ENCODE results near the gene PCDHB10. TPM values are rescaled to one million over a fixed set of nuclear protein-coding genes. Genes with fewer than 3 reads are reported as not detected.
"Not testable (repeated sequence)": the region's sequence is repeated elsewhere in the genome, so short reads cannot be mapped to it uniquely, and the experiment has no call there.

PCDHB10 gene
- polyA plus RNA-seq, 3 donors: 5.6 to 9.2 (median 7.9) TPM

DNA sequence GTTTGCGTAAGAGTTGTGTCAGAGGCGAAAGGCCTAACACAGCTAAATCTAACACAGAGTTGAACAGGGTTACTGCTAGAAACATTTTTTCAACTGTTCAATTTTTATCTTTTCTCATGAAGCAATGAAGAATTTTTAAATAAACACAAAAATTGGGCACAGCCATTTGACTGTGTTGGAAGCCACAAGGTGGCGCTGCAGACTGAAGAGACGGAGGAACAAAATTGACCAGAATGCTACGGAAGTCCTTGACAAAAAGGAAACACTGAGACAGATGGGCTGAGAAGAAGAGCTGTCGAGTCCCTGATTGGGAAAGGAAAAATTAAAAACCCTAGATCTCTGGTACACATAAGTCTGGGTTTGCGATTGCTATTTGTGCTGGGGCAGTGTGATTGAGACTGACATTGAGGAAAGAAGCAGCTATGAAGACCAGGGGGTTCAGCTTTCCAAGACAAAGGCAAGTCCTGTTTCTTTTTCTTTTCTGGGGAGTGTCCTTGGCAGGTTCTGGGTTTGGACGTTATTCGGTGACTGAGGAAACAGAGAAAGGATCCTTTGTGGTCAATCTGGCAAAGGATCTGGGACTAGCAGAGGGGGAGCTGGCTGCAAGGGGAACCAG lies 5.1 kb upstream of the PCDHB10 start, which contains the start of gene PCDHB9:
Gene PCDHB9, plus strand, starts transcription at position 265 of the 616 bp plus-strand sequence. Its CDS starts 158 bp downstream, at position 423.
- DNase-seq (ENCODE audit: low read depth in 3 of 3, low spot score in 2 of 3): no peak

DNA sequence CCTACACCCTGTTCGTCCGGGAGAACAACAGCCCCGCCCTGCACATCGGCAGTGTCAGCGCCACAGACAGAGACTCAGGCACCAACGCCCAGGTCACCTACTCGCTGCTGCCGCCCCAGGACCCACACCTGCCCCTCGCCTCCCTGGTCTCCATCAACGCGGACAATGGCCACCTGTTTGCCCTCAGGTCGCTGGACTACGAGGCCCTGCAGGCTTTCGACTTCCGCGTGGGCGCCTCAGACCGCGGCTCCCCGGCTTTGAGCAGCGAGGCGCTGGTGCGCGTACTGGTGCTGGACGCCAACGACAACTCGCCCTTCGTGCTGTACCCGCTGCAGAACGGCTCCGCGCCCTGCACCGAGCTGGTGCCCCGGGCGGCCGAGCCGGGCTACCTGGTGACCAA lies 3.5 kb upstream of the PCDHB10 start:
- DNase-seq (ENCODE audit: low read depth in 3 of 3, low spot score in 2 of 3): not testable (repeated sequence)

DNA sequence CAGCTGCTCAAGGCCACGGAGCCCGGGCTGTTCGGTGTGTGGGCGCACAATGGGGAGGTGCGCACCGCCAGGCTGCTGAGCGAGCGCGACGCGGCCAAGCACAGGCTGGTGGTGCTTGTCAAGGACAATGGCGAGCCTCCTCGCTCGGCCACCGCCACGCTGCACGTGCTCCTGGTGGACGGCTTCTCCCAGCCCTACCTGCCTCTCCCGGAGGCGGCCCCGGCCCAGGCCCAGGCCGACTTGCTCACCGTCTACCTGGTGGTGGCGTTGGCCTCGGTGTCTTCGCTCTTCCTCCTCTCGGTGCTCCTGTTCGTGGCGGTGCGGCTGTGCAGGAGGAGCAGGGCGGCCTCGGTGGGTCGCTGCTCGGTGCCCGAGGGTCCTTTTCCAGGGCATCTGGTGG lies 3.0 kb upstream of the PCDHB10 start:
- DNase-seq (ENCODE audit: low read depth in 3 of 3, low spot score in 2 of 3): not testable (repeated sequence)

DNA sequence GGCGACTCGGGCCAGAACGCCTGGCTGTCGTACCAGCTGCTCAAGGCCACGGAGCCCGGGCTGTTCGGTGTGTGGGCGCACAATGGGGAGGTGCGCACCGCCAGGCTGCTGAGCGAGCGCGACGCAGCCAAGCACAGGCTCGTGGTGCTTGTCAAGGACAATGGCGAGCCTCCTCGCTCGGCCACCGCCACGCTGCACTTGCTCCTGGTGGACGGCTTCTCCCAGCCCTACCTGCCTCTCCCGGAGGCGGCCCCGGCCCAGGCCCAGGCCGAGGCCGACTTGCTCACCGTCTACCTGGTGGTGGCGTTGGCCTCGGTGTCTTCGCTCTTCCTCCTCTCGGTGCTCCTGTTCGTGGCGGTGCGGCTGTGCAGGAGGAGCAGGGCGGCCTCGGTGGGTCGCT lies 2.2 kb downstream of the PCDHB10 start:
- DNase-seq (ENCODE audit: low read depth in 3 of 3, low spot score in 2 of 3): not testable (repeated sequence)

DNA sequence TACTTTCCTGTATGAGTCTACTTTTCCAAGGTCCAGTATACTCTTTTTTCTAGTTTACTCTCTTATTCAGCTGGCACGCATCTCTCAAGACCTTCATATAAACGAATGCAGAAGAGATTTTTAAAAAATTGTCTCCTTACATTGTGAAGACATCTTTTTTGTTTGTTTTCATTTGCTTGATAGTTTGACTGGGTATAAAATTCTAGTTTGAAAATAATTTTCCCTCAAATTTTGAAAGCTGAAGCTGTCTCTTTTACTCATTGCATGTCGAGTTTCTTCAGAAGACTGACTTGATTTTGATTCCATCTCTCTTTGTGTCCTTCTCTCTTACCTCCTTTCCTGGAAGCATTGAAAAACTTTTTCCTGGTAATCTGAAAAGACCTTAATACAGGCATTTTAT lies 4.2 kb downstream of the PCDHB10 start:
- DNase-seq (ENCODE audit: low read depth in 3 of 3, low spot score in 2 of 3): no peak

DNA sequence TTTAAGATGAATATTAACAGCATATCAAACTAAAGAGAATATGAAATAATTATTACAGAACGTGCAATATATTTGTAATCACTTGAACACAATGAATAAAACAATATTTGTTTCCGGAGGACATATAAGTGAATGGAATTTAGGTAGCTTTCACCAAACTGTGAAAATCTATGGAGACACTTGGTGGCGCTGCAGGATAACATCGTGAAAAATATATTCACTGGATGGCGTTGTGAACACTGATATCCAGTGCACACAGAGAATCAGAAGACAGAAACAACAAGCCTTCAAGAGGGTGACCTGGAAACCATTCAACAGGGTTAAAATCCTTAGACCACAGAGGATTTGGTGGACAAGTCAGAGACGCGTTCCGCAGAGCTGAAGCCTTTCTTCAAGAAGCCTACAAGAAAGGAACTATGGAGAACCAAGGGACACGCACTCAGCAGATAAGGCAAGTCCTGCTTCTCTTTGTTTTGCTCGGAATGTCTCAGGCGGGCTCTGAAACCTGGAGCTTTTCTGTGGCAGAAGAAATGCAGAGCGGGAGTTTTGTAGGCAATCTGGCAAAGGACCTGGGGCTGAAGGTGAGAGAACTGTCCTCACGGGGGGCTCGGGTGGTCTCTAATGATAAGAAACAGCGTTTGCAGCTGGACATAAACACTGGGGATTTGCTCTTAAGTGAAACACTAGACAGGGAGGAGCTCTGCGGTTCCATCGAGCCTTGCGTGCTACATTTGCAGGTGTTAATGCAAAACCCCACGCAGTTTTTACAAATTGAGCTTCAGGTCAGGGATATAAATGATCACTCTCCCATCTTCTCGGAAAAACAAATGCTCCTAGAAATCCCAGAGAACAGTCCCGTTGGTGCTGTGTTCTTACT lies 7.4 kb downstream of the PCDHB10 start, which contains the start of gene PCDHB11:
Gene PCDHB11, plus strand, starts transcription at position 269 of the 877 bp plus-strand sequence. Its CDS starts 148 bp downstream, at position 417.
- DNase-seq (ENCODE audit: low read depth in 3 of 3, low spot score in 2 of 3): no peak

DNA sequence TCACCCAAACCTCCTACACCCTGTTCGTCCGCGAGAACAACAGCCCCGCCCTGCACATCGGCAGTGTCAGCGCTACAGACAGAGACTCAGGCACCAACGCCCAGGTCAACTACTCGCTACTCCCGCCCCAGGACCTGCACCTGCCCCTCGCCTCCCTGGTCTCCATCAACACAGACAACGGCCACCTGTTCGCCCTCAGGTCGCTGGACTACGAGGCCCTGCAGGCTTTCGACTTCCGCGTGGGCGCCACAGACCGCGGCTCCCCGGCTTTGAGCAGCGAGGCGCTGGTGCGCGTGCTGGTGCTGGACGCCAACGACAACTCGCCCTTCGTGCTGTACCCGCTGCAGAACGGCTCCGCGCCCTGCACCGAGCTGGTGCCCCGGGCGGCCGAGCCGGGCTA lies 9.0 kb downstream of the PCDHB10 start:
- not testable (repeated sequence) for DNase-seq (ENCODE audit: low read depth in 3 of 3, low spot score in 2 of 3)

DNA sequence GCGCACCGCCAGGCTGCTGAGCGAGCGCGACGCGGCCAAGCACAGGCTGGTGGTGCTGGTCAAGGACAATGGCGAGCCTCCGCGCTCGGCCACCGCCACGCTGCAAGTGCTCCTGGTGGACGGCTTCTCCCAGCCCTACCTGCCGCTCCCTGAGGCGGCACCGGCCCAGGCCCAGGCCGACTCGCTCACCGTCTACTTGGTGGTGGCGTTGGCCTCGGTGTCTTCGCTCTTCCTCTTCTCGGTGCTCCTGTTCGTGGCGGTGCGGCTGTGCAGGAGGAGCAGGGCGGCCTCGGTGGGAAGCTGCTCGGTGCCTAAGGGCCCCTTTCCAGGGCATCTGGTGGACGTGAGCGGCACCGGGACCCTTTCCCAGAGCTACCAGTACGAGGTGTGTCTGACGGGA lies 9.5 kb downstream of the PCDHB10 start:
- not testable (repeated sequence) for DNase-seq (ENCODE audit: low read depth in 3 of 3, low spot score in 2 of 3)

DNA sequence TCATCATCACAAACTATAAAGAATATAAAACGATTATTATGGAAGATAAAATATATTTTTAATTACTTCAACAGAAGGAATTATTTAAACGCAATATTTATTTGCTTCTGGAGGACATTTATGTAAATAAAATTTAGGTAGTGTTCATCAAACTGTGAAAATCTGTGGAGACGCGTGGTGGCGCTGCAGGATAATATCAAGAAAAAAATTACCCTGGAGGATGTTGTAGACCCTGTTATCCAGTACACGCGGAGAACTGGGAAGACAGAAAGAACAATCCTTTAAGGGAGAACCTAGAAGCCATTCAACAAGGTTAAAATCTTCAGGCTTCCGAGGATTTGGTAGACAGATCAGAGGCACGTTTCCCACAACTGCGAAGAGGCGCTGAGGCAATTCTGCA lies 16.3 kb downstream of the PCDHB10 start, which contains the start of gene PCDHB12:
Gene PCDHB12, plus strand, starts transcription at position 242 of the 400 bp plus-strand sequence. CDS start 189 bp downstream, outside the sequence.
- DNase-seq (ENCODE audit: low read depth in 3 of 3, low spot score in 2 of 3): no peak

DNA sequence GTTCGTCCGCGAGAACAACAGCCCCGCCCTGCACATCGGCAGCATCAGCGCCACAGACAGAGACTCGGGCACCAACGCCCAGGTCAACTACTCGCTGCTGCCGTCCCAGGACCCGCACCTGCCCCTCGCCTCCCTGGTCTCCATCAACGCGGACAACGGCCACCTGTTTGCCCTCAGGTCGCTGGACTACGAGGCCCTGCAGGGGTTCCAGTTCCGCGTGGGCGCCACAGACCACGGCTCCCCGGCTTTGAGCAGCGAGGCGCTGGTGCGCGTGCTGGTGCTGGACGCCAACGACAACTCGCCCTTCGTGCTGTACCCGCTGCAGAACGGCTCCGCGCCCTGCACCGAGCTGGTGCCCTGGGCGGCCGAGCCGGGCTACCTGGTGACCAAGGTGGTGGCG lies 18.1 kb downstream of the PCDHB10 start:
- DNase-seq (ENCODE audit: low read depth in 3 of 3, low spot score in 2 of 3): not testable (repeated sequence)

DNA sequence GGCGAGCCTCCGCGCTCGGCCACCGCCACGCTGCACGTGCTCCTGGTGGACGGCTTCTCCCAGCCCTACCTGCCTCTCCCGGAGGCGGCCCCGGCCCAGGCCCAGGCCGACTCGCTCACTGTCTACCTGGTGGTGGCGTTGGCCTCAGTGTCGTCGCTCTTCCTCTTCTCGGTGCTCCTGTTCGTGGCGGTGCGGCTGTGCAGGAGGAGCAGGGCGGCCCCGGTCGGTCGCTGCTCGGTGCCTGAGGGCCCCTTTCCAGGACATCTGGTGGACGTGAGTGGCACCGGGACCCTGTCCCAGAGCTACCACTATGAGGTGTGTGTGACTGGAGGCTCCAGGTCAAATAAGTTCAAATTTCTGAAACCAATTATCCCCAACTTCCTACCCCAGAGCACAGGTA lies 18.7 kb downstream of the PCDHB10 start:
- not testable (repeated sequence) for DNase-seq (ENCODE audit: low read depth in 3 of 3, low spot score in 2 of 3)

DNA sequence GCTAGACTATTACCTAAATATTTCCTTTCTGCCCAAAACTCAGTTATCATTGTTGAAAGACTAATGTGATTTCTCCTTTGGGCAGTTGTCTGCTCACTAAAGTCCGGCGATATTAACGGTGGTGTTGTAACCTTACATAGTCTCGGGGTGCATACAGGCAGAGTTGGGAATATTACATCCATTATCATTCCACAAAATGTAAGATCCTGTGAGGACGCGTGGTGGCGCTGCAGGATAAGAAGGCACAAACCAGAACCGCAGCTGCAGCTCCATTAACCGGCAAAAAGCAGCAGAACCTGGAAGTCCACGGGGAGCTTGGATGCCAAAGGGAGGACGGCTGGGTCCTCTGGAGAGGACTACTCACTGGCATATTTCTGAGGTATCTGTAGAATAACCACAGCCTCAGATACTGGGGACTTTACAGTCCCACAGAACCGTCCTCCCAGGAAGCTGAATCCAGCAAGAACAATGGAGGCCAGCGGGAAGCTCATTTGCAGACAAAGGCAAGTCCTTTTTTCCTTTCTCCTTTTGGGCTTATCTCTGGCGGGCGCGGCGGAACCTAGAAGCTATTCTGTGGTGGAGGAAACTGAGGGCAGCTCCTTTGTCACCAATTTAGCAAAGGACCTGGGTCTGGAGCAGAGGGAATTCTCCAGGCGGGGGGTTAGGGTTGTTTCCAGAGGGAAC lies 21.6 kb downstream of the PCDHB10 start, which contains the start of gene PCDHB13:
Gene PCDHB13, plus strand, starts transcription at position 264 of the 684 bp plus-strand sequence. Its CDS starts 205 bp downstream, at position 469.
- DNase-seq (ENCODE audit: low read depth in 3 of 3, low spot score in 2 of 3): not testable (repeated sequence)

DNA sequence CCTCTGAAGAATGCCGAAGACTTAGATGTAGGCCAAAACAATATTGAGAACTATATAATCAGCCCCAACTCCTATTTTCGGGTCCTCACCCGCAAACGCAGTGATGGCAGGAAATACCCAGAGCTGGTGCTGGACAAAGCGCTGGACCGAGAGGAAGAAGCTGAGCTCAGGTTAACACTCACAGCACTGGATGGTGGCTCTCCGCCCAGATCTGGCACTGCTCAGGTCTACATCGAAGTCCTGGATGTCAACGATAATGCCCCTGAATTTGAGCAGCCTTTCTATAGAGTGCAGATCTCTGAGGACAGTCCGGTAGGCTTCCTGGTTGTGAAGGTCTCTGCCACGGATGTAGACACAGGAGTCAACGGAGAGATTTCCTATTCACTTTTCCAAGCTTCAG lies 22.4 kb downstream of the PCDHB10 start:
- DNase-seq (ENCODE audit: low read depth in 3 of 3, low spot score in 2 of 3): not testable (repeated sequence)

DNA sequence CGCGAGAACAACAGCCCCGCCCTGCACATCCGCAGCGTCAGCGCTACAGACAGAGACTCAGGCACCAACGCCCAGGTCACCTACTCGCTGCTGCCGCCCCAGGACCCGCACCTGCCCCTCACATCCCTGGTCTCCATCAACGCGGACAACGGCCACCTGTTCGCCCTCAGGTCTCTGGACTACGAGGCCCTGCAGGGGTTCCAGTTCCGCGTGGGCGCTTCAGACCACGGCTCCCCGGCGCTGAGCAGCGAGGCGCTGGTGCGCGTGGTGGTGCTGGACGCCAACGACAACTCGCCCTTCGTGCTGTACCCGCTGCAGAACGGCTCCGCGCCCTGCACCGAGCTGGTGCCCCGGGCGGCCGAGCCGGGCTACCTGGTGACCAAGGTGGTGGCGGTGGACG lies 23.4 kb downstream of the PCDHB10 start:
- DNase-seq (ENCODE audit: low read depth in 3 of 3, low spot score in 2 of 3): not testable (repeated sequence)

DNA sequence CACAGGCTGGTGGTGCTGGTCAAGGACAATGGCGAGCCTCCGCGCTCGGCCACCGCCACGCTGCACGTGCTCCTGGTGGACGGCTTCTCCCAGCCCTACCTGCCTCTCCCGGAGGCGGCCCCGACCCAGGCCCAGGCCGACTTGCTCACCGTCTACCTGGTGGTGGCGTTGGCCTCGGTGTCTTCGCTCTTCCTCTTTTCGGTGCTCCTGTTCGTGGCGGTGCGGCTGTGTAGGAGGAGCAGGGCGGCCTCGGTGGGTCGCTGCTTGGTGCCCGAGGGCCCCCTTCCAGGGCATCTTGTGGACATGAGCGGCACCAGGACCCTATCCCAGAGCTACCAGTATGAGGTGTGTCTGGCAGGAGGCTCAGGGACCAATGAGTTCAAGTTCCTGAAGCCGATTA lies 23.9 kb downstream of the PCDHB10 start:
- DNase-seq (ENCODE audit: low read depth in 3 of 3, low spot score in 2 of 3): not testable (repeated sequence)

DNA sequence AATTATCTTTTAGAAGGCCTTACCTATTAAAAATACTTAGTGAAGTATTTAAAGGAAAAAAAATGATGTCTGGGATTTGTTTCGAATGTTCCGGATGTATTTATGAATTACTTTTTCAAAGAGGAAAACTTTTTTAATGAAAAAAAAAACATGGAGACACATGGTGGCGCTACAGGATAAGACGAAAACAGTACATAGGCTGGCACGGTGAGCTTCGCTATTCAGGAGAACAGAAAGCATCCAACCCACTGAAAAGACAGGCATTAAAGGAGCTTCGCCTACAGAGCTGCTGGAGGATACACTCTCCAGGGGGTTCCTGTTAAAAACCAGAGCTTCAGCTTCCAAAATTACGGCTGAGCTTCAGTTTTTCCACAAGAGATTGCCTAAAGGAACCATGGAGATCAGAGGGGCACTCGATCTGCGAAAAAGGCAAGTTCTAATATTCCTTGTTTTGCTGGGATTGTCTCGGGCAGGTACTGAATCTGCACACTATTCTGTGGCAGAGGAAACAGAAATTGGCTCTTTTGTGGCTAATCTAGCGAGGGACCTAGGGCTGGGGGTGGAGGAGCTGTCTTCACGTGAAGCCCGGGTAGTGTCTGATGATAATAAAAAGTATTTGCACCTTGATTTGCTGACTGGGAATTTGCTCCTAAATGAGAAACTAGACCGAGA lies 31.1 kb downstream of the PCDHB10 start, which contains the start of gene PCDHB14:
Gene PCDHB14, plus strand, starts transcription at position 232 of the 672 bp plus-strand sequence. Its CDS starts 163 bp downstream, at position 395.
- DNase-seq (ENCODE audit: low read depth in 3 of 3, low spot score in 2 of 3): no peak

DNA sequence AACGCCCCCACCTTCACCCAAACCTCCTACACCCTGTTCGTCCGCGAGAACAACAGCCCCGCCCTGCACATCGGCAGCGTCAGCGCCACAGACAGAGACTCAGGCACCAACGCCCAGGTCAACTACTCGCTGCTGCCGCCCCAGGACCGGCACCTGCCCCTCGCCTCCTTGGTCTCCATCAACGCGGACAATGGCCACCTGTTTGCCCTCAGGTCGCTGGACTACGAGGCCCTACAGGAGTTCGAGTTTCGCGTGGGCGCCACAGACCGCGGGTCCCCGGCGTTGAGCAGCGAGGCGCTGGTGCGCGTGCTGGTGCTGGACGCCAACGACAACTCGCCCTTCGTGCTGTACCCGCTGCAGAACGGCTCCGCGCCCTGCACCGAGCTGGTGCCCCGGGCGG lies 32.7 kb downstream of the PCDHB10 start:
- DNase-seq (ENCODE audit: low read depth in 3 of 3, low spot score in 2 of 3): not testable (repeated sequence)

DNA sequence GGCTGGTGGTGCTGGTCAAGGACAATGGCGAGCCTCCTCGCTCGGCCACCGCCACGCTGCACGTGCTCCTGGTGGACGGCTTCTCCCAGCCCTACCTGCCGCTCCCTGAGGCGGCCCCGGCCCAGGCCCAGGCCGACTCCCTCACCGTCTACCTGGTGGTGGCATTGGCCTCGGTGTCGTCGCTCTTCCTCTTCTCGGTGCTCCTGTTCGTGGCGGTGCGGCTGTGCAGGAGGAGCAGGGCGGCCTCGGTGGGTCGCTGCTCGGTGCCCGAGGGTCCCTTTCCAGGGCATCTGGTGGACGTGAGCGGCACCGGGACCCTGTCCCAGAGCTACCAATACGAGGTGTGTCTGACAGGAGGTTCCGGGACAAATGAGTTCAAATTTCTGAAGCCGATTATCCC lies 33.3 kb downstream of the PCDHB10 start:
- not testable (repeated sequence) for DNase-seq (ENCODE audit: low read depth in 3 of 3, low spot score in 2 of 3)

DNA sequence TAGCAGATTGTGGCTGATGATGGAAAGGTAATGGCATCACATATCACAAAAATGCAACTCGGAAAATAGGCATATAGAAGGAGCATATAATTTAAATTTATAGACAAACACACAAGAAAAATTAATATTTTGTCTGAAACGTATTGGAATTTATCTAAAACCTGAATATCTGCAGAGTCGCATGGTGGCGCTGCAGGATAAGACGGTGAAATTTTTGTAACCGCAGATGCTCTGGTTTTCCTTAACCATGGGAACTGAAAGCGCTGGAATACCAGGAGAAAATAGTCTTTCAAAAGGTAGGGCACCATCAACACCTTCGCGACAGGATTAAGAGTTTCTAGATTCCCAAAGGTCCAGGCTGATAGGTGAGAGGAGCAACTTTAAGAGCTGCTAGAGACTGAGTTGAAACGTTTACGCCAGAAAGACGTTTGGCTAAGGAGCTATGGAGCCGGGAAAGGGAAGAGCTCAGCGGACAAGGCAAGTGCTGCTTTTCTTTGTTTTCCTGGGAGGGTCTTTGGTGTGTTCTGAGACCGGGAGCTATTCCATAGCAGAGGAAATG lies 42.0 kb downstream of the PCDHB10 start:
- no peak for DNase-seq (ENCODE audit: low read depth in 3 of 3, low spot score in 2 of 3)

DNA sequence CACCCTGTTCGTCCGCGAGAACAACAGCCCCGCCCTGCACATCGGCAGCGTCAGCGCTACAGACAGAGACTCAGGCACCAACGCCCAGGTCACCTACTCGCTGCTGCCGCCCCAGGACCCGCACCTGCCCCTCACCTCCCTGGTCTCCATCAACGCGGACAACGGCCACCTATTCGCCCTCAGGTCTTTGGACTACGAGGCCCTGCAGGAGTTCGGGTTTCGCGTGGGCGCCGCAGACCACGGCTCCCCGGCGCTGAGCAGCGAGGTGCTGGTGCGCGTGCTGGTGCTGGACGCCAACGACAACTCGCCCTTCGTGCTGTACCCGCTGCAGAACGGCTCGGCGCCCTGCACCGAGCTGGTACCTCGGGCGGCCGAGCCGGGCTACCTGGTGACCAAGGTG lies 43.8 kb downstream of the PCDHB10 start:
- DNase-seq (ENCODE audit: low read depth in 3 of 3, low spot score in 2 of 3): not testable (repeated sequence)
